Measurements from ENCODE around the gene MARCO.

- TF ChIP-seq NKRF (conservative IDR thresholded peaks at IDR 0.05) (no peak), KDM1A (IDR thresholded peaks at IDR 0.05; ENCODE audit: borderline replicate concordance) (no peak), FOS (IDR thresholded peaks at IDR 0.05; ENCODE audit: borderline replicate concordance, extremely low read depth, insufficient read length) (no peak), MTA3 (IDR thresholded peaks at IDR 0.05; ENCODE audit: borderline replicate concordance, low read length) (no peak), CTCF (IDR thresholded peaks at IDR 0.05 in 2 of 3, conservative IDR thresholded peaks at IDR 0.05 in 1 of 3; ENCODE audit: control insufficient read depth in 2 of 3, extremely low read depth in 1 of 3, insufficient read depth in 1 of 3, low read depth in 3 of 3, low read length in 3 of 3) (no peak), POLR2A (IDR thresholded peaks at IDR 0.05; ENCODE audit: low read depth, low read length) (no peak)
Observed at GRCh38 chr2:118909191-118909590, 32.8 kb upstream of the MARCO start.
